Glutamatergic neuron (in vitro differentiated cells): Measurements from ENCODE around the gene CARNS1. TPM values are rescaled to one million over a fixed set of nuclear protein-coding genes. Genes with fewer than 3 reads are reported as not detected.
"Not testable (repeated sequence)": the region's sequence is repeated elsewhere in the genome, so short reads cannot be mapped to it uniquely, and the experiment has no call there.

Experiments
- DNase-seq: peaks from one replicate; pipeline ENCODE4 v3.0.0; 2022
- H3K27ac Mint-ChIP-seq: one replicate; pipeline ENCODE4 v1.8.0; 2020; ENCODE audit warnings: mild to moderate bottlenecking, mixed read lengths, inconsistent platforms; ENCODE audit not compliant: unreplicated experiment
- H3K27me3 Mint-ChIP-seq: one replicate; pipeline ENCODE4 v1.8.0; 2020; ENCODE audit warnings: mild to moderate bottlenecking, moderate library complexity, mixed read lengths, inconsistent platforms; ENCODE audit not compliant: unreplicated experiment
- H3K36me3 Mint-ChIP-seq: one replicate; pipeline ENCODE4 v1.8.0; 2020; ENCODE audit warnings: mild to moderate bottlenecking, mixed read lengths, inconsistent platforms; ENCODE audit not compliant: unreplicated experiment
- H3K4me1 Mint-ChIP-seq: one replicate; pipeline ENCODE4 v1.8.0; 2020; ENCODE audit warnings: mild to moderate bottlenecking, low read depth, mixed read lengths, inconsistent platforms; ENCODE audit not compliant: unreplicated experiment
- H3K4me3 Mint-ChIP-seq: one replicate; pipeline ENCODE4 v1.8.0; 2020; ENCODE audit warnings: mild to moderate bottlenecking, mixed read lengths, inconsistent platforms; ENCODE audit not compliant: unreplicated experiment
- H3K9me3 Mint-ChIP-seq: one replicate; pipeline ENCODE4 v1.8.0; 2020; ENCODE audit warnings: mild to moderate bottlenecking, moderate library complexity, mixed read lengths, inconsistent platforms; ENCODE audit not compliant: unreplicated experiment
- total RNA-seq: library from RNA; stranded (reverse); fragmentation: NEBNext Ultra II Directional; extraction: Animal tissue kit (Norgen Biotek cat#: 25700); gene quantifications from one replicate; pipeline ENCODE4 v1.2.1, GENCODE V29; 2021; ENCODE audit not compliant: unreplicated experiment
- TF ChIP-seq, protein P1 (sequence below): fragments of 200-600 bp; sonication (generic); IDR thresholded peaks from one replicate; pipeline ENCODE4 v1.5.0; 2021; ENCODE audit not compliant: partially characterized antibody, unreplicated experiment

CARNS1 gene
- total RNA-seq, 1 donor from 2014 or later, result 0.07 TPM

DNA sequence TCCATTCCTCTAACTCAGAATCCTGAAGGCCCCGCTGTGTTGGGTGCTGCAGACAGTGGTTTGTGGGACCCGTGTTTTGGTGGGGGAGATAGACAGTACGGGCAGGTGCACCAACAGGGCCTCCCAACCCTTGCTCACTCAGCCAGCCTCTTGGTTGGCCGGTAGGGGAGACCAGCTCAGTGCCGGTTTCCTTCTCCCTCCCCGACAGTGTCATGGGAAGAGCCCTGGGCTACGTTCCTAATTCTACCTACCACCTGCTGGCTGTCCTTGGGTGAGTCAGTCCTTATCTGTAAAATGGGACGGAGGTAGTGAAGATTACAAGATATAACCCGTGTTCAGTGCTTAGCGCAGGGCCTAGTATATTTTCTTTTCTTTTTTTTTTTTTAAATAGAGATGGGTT is 47.7 kb downstream of the CARNS1 start:
- Mint-ChIP-seq H3K4me3 (no peak overlapping the region), H3K36me3 (no peaks in the 10 kb centered on the region), H3K9me3 (no peaks in the 10 kb centered on the region), H3K27me3 (peaks cover 2% of the 10 kb centered on the region), H3K27ac (no peak overlapping the region), H3K4me1 (peaks cover 4% of the 10 kb centered on the region)
- TF ChIP-seq, protein P1, sequence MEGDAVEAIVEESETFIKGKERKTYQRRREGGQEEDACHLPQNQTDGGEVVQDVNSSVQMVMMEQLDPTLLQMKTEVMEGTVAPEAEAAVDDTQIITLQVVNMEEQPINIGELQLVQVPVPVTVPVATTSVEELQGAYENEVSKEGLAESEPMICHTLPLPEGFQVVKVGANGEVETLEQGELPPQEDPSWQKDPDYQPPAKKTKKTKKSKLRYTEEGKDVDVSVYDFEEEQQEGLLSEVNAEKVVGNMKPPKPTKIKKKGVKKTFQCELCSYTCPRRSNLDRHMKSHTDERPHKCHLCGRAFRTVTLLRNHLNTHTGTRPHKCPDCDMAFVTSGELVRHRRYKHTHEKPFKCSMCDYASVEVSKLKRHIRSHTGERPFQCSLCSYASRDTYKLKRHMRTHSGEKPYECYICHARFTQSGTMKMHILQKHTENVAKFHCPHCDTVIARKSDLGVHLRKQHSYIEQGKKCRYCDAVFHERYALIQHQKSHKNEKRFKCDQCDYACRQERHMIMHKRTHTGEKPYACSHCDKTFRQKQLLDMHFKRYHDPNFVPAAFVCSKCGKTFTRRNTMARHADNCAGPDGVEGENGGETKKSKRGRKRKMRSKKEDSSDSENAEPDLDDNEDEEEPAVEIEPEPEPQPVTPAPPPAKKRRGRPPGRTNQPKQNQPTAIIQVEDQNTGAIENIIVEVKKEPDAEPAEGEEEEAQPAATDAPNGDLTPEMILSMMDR, result no peak
- DNase-seq, result no peak

DNA sequence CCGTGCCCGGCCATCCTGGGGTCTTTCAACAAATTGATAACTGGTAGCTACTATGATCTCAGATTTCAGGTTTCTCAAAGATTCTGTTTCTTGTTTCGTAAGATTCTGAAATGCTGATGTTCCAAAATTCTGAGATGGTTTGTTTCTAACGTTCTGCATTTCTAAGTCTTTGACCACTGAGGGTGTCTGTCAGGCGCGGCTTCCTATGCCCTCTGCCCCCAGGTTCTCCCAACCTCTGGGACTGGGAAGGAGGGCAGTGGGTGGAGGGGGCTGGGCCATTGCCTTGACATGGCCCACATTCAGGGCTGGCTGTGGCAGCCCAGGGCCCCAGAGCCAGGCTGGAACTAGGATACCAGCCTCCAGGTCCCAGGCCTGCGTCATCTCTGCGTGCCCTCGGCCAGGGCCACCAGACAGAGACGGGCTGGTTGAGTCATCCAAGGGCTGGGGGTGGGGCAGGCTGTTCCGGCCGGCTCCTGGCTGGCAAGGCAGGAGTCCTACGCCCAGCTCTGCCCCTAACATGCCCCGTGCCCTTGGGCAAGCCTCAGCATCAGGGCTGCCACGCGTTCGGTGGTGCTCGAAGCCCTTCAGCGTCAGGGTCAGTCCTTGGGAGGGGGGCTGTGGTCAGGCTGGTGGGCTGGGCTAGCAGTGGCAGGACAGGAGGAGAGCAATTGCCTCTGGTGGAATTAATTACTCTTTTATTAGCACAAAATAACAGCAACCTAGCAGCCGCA is 48.4 kb downstream of the CARNS1 start:
- peaks cover 2% of the 10 kb centered on the region for H3K27me3 Mint-ChIP-seq
- H3K27ac Mint-ChIP-seq, result no peak overlapping the region
- DNase-seq, result no peak
- TF ChIP-seq, protein P1, result no peak
- no peaks in the 10 kb centered on the region for H3K36me3 Mint-ChIP-seq
- H3K4me1 Mint-ChIP-seq, result peaks cover 4% of the 10 kb centered on the region
- peak overlapping the region; percentile 82 for H3K4me3 Mint-ChIP-seq
- peaks cover 3% of the 10 kb centered on the region for H3K9me3 Mint-ChIP-seq

DNA sequence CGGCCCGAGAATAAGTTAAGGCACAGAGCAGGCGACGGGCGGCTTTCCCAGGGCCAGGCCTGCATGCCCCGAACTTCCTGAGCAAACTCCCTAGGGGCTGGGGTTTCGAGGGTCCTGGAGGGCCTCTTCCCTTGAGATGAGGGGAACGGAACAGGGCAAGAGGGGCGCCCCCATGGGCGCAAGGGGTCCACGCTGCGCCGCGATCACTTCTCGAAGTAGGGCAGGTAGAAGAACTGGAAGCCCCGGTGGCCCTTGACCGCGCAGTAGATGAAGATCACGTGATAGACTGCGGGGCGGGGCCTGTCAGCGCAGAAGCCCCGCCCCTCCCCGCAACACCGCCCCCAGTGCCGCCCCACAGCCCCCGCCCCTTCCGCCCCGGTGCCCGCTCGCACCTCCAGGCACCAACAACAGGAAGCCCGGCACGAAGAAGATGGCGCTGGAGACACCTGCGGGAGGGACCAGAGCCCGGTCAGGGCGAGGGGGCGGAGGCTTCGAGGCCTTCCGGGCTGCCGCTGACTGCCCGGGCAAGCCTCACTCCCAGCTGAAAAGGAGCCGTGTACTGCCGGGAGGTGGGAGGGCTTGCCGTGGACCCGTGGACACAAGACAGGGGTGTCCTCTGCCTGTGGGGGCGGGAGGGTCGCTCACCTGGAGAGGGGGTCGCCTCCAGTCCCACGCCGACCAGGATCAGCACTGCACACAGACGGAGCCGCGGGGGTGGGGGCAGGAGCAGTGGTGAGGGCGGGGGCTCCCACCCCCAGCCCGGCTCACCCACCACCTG is 49.1 kb downstream of the CARNS1 start:
- H3K27me3 Mint-ChIP-seq, result peaks cover 2% of the 10 kb centered on the region
- peaks cover 4% of the 10 kb centered on the region for H3K4me1 Mint-ChIP-seq
- TF ChIP-seq, protein P1, result no peak
- peak overlapping the region; percentile 43 for H3K27ac Mint-ChIP-seq
- H3K4me3 Mint-ChIP-seq, result peak overlapping the region; percentile 82
- peak; percentile 87 for DNase-seq
- peaks cover 5% of the 10 kb centered on the region for H3K9me3 Mint-ChIP-seq
- H3K36me3 Mint-ChIP-seq, result no peaks in the 10 kb centered on the region

DNA sequence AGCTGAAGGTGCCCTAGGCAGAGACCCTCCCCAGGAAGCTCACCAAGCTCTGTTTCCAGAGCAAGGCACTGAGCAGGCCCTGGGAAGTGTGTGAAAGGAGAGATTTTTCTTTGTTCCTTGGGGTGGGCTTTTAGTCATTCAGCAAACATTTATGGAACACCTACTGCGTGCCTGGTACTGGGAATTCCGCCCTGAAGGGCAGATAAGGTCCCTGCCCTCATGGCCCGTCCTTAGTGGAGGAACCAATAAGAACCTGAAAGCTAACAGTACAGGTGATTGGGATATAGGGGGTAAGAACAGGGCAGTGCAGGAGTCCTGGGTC is 49.7 kb downstream of the CARNS1 start:
- peak overlapping the region; percentile 82 for H3K4me3 Mint-ChIP-seq
- DNase-seq, result no peak
- H3K27ac Mint-ChIP-seq, result peak overlapping the region; percentile 55
- H3K4me1 Mint-ChIP-seq, result peaks cover 4% of the 10 kb centered on the region
- H3K36me3 Mint-ChIP-seq, result no peaks in the 10 kb centered on the region
- TF ChIP-seq, protein P1, result no peak
- peaks cover 4% of the 10 kb centered on the region for H3K27me3 Mint-ChIP-seq
- H3K9me3 Mint-ChIP-seq, result peaks cover 6% of the 10 kb centered on the region

DNA sequence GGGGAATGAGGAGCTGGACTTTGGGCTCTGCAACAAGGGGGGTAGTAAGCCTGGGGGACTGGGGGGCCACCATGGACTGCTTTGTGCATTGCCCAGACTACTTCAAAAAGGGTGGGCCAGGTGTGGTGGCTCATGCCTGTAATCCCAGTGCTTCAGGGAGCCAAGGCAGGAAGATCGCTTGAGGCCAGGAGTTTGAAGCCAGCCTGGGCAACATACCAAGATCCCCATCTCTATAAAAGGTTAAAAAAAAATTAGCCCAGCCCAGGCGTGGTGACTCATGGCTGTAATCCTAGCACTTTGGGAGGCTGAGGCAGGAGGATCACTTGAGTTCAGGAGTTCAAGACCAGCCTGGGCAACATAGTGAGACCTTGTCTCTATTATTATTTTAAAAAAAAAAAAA is 50.1 kb downstream of the CARNS1 start:
- H3K27ac Mint-ChIP-seq, result peak overlapping the region; percentile 55
- H3K4me1 Mint-ChIP-seq, H3K27me3 Mint-ChIP-seq, H3K9me3 Mint-ChIP-seq, H3K36me3 Mint-ChIP-seq, DNase-seq: not testable (repeated sequence)
- peak overlapping the region; percentile 82 for H3K4me3 Mint-ChIP-seq
